ENCODE results near the gene ZNF701. TPM values are rescaled to one million over a fixed set of nuclear protein-coding genes. Genes with fewer than 3 reads are reported as not detected.

ZNF701 gene
- total RNA-seq, 1 experiment from 2014 or later: 9.0 TPM

- H4K20me1 ChIP-seq (ENCODE audit: insufficient read depth): no peaks in the 10 kb centered on the region
- intact Hi-C loops (cut with micrococcal nuclease): no loop called here
- no peaks in the 10 kb centered on the region for H3K36me3 ChIP-seq (ENCODE audit: control insufficient read depth in 1 of 2, insufficient read depth in 2 of 2, low read length in 2 of 2)
- TF ChIP-seq EZH2phosphoT487 (IDR thresholded peaks at IDR 0.05; ENCODE audit: borderline replicate concordance) (no peak), ZBTB33 (IDR thresholded peaks at IDR 0.05; ENCODE audit: extremely low read depth, insufficient replicate concordance, low read length) (no peak), ZFX (IDR thresholded peaks at IDR 0.05) (no peak), SRF (IDR thresholded peaks at IDR 0.05; ENCODE audit: low read depth) (no peak), RAD21 (IDR thresholded peaks at IDR 0.05; ENCODE audit: low read depth) (no peak), CTCF (IDR thresholded peaks at IDR 0.05 in 2 of 3, conservative IDR thresholded peaks at IDR 0.05 in 1 of 3; ENCODE audit: borderline replicate concordance in 1 of 3, insufficient read depth in 1 of 3, low read depth in 2 of 3, low read length in 2 of 3) (0 out of 6 replicates have a peak, but pooled peaks of 1 of the 3 experiments have one; percentile 9)
- DNase-seq (ENCODE audit: low read depth, low spot score) (no peak), ATAC-seq (no peak)
- no peak overlapping the region for H3K27ac ChIP-seq (ENCODE audit: low read depth, low read length)
- no peaks in the 10 kb centered on the region for H3K9me2 ChIP-seq (ENCODE audit: insufficient read depth)
- BruUV-seq (replicated peaks): no TSS peak
- H3K79me2 ChIP-seq (ENCODE audit: insufficient read depth, low read length): no peaks in the 10 kb centered on the region
- no peak overlapping the region for H3K4me2 ChIP-seq (ENCODE audit: low read length)
- H3K9me3 ChIP-seq (ENCODE audit: control insufficient read depth in 1 of 2, insufficient read depth in 1 of 2, low read depth in 1 of 2, low read length in 2 of 2): peaks cover under 1 to 6% of the 10 kb centered on the region in 2 experiments; a peak in 2 of 4 replicates
- ChIA-PET RAD21 (ENCODE audit: low non-redundant PET in 1 of 2, low total read pairs in 2 of 2, uncharacterized antibody in 2 of 2, unreplicated experiment in 2 of 2) (no interaction called here), POLR2A (no interaction called here), CTCF (no interaction called here)
- H3K27me3 ChIP-seq (ENCODE audit: insufficient read depth, low read length): no peaks in the 10 kb centered on the region
- no peak overlapping the region for H2AFZ ChIP-seq (ENCODE audit: low read depth, low read length, poor library complexity, severe bottlenecking)
- H3K4me1 ChIP-seq (ENCODE audit: control insufficient read depth in 1 of 2, insufficient read depth in 2 of 2, low read length in 2 of 2): no peaks in the 10 kb centered on the region
- no peak overlapping the region for H3K9ac ChIP-seq (ENCODE audit: low read length)
- no peak overlapping the region for H3K4me3 ChIP-seq (replicated peaks in 1 of 2; ENCODE audit: low read depth in 1 of 2, low read length in 2 of 2)
Measured at GRCh38 chr19:52590728-52591127, 20.6 kb downstream of the ZNF701 start.
